ENCODE results near the gene SH3YL1. TPM values are rescaled to one million over a fixed set of nuclear protein-coding genes. Genes with fewer than 3 reads are reported as not detected.

The SH3YL1 gene
- total and polyA plus RNA-seq, 2 of the 4 experiments (the other 2 are of a cell fraction) = 18.1 to 21.2 TPM

- WGBS, 2 experiments (ENCODE audit: extremely low coverage in 2 of 2, insufficient read length in 1 of 2) = no CpG with 5 or more reads among the region's 4 CpGs
- no peak overlapping the region for H3K4ac ChIP-seq (ENCODE audit: low read depth, low read length)
- H3K4me1 ChIP-seq (ENCODE audit: control insufficient read depth, insufficient read depth, low read length) = peaks cover 3% of the 10 kb centered on the region; the same call in 1 of the 2 replicates
- H4K20me1 ChIP-seq (ENCODE audit: insufficient read depth, low read length) = peaks cover 66% of the 10 kb centered on the region
- H2BK15ac ChIP-seq (ENCODE audit: low read depth, low read length) = no peak overlapping the region
- no peak overlapping the region for H2AK9ac ChIP-seq (replicated peaks; ENCODE audit: low read depth, low read length, poor library complexity)
- no peak overlapping the region for H3K14ac ChIP-seq (replicated peaks; ENCODE audit: low read depth, low read length)
- no peak overlapping the region for H3K4me3 ChIP-seq (ENCODE audit: insufficient read depth, low read depth, low read length)
- dilution Hi-C loops (cut with HindIII; ENCODE audit: low sequenced_read_pairs, unreplicated experiment) (no loop called here), intact Hi-C loops (cut with micrococcal nuclease) (no loop called here), in situ Hi-C loops (cut with MboI; ENCODE audit: low sequenced_read_pairs) (no loop called here)
- H3K27me3 ChIP-seq (ENCODE audit: control insufficient read depth, insufficient read depth, low read length) = no peaks in the 10 kb centered on the region
- H3K56ac ChIP-seq (ENCODE audit: extremely low read depth, insufficient read depth, low read length) = no peak overlapping the region
- H4K8ac ChIP-seq (ENCODE audit: low read depth in 2 of 2, low read length in 2 of 2) = no peak overlapping the region
- POLR2A ChIA-PET (ENCODE audit: unreplicated experiment) = interaction anchor here (0.5 kb wide), 1 partner anchor 1357 kb away, joined by 3 read pairs; no protein-coding TSS in a partner anchor
- DNase-seq = no peak
- CTCF ChIA-PET = no interaction called here
- no peak overlapping the region for H4K5ac ChIP-seq (ENCODE audit: low read depth, low read length)
- no peak overlapping the region for H3K18ac ChIP-seq (ENCODE audit: low read depth, low read length)
- no peak overlapping the region for H2AFZ ChIP-seq (replicated peaks; ENCODE audit: low read length, poor library complexity)
- H3K23ac ChIP-seq (ENCODE audit: low read depth, low read length) = no peak overlapping the region
- H3K4me2 ChIP-seq (ENCODE audit: low read depth, low read length) = no peak overlapping the region
- no peak overlapping the region for H2BK20ac ChIP-seq (ENCODE audit: low read depth, low read length)
- ATAC-seq (ENCODE audit: low read depth) = no peak
- H3K9ac ChIP-seq (ENCODE audit: low read depth, low read length) = no peak overlapping the region
- no peak overlapping the region for H3K27ac ChIP-seq (ENCODE audit: insufficient read depth, low read length)
- H2BK120ac ChIP-seq (ENCODE audit: low read depth, low read length) = no peak overlapping the region
- no peak overlapping the region for H2AK5ac ChIP-seq (ENCODE audit: low read depth, low read length)
- peaks cover 17 to 60% of the 10 kb centered on the region in 2 experiments for H3K79me1 ChIP-seq (ENCODE audit: low read depth in 1 of 2, low read length in 2 of 2)
- peaks cover 5% of the 10 kb centered on the region for H3K9me1 ChIP-seq (ENCODE audit: insufficient read depth, low read length)
- peaks cover 4% of the 10 kb centered on the region for H3K36me3 ChIP-seq (ENCODE audit: control insufficient read depth, insufficient read depth, low read length)
- BruUV-seq (replicated peaks) = no TSS peak
- no peak overlapping the region for H2BK5ac ChIP-seq (ENCODE audit: low read depth, low read length, poor library complexity, severe bottlenecking)
- TF ChIP-seq USF2 (IDR thresholded peaks at IDR 0.05; ENCODE audit: low read depth, low read length) (no peak), RAD21 (IDR thresholded peaks at IDR 0.05; ENCODE audit: low read length) (no peak), ELK1 (IDR thresholded peaks at IDR 0.05; ENCODE audit: borderline replicate concordance, low read depth, low read length) (no peak), RFX5 (IDR thresholded peaks at IDR 0.05; ENCODE audit: low read depth, low read length) (no peak)
- no peak overlapping the region for H4K91ac ChIP-seq (ENCODE audit: insufficient read depth, low read depth, low read length)
- no peaks in the 10 kb centered on the region for H3K9me3 ChIP-seq (ENCODE audit: control insufficient read depth, insufficient read depth, low read length)
Measured at GRCh38 chr2:269356-270030, 5.7 kb upstream of the SH3YL1 start.

Measured in IMR-90 (cell line).